Tibial artery (tissue), 4 donors: Measurements from ENCODE around the gene GTF2A1L.
"Not testable (repeated sequence)": the region's sequence is repeated elsewhere in the genome, so short reads cannot be mapped to it uniquely, and the experiment has no call there.

Experiments used
- DNase-seq, 2 donors: peaks; one replicate each; pipeline ENCODE4 v3.0.0-alpha.2; 2019
- H3K27ac ChIP-seq, 2 donors: fragments of 200-600 bp; sonication (generic) in 1 of 2; 1 replicate in 1 of 2; 2 replicates in 1 of 2; pipeline ENCODE4 v1.5.1; 2018 to 2019; ENCODE audit warnings: mild to moderate bottlenecking in 1 of 2
- H3K27me3 ChIP-seq, 2 donors: fragments of 200-600 bp; sonication (generic) in 1 of 2; one replicate each; pipeline versions ENCODE4 v1.5.1 to v1.6.0; 2016 to 2019
- H3K36me3 ChIP-seq, 3 donors: fragments of 200-600 bp; sonication (generic) in 2 of 3; one replicate each; pipeline ENCODE4 v1.5.1; 2016 to 2019; ENCODE audit warnings: mild to moderate bottlenecking in 2 of 3
- H3K4me1 ChIP-seq, 4 donors: fragments of 200-600 bp; sonication (generic) in 2 of 4; 1 replicate in 3 of 4; 2 replicates in 1 of 4; pipeline ENCODE4 v1.5.1; 2016 to 2019
- H3K4me3 ChIP-seq, 2 donors: fragments of 200-600 bp; sonication (generic) in 1 of 2; 1 replicate in 1 of 2; 2 replicates in 1 of 2; pipeline ENCODE4 v1.5.1; 2018 to 2019; ENCODE audit warnings: mild to moderate bottlenecking in 2 of 2
- H3K9me3 ChIP-seq, 3 donors: fragments of 200-600 bp; sonication (generic) in 1 of 3; one replicate each; pipeline ENCODE4 v1.5.1; 2016 to 2019
- intact Hi-C: fragments of 100-400 bp; cut with DNase I; formaldehyde crosslinking; loops from one replicate; pipeline ENCODE4 v1.15.0; 2023; ENCODE audit warnings: low total_unique reads
- TF ChIP-seq, protein P1 (sequence below), 2 experiments: fragments of 200-600 bp in 1 of 2; fragments of 450-650 bp in 1 of 2; IDR thresholded peaks; one replicate each; pipeline ENCODE4 v1.5.1; 2017 to 2019; ENCODE audit warnings: antibody characterized with exemption in 2 of 2, mild to moderate bottlenecking in 1 of 2, moderate library complexity in 1 of 2

Gene GTF2A1L

DNA sequence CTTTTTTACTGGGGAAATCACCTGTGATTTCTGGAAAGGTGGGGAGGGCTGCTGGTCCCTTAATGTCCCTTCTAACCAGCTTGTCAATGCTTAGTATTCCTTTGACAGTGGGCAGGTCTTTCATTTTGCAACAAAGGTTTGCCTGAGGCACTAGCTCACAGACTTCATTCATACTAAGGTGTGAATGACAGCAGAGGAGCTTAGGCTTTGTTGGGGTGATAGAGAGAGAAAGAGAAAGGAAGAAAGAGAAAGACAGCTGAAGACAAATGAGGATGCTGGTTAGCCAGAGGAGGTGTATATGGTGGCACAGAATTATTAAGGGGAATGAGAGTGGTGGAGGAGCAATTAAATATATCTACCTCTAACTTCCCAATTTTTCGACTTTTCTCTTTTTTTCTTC, 28.9 kb upstream of the GTF2A1L start:
- no peak overlapping the region for H3K4me3 ChIP-seq
- H3K36me3 ChIP-seq, result peaks cover under 1 to 14% (median 5%) of the 10 kb centered on the region in 3 donors
- no peak overlapping the region for H3K27ac ChIP-seq
- intact Hi-C loops, result no loop called here
- H3K27me3 ChIP-seq, result no peaks in the 10 kb centered on the region
- H3K9me3 ChIP-seq, result no peaks in the 10 kb centered on the region
- H3K4me1 ChIP-seq, result no peaks in the 10 kb centered on the region
- TF ChIP-seq, protein P1, sequence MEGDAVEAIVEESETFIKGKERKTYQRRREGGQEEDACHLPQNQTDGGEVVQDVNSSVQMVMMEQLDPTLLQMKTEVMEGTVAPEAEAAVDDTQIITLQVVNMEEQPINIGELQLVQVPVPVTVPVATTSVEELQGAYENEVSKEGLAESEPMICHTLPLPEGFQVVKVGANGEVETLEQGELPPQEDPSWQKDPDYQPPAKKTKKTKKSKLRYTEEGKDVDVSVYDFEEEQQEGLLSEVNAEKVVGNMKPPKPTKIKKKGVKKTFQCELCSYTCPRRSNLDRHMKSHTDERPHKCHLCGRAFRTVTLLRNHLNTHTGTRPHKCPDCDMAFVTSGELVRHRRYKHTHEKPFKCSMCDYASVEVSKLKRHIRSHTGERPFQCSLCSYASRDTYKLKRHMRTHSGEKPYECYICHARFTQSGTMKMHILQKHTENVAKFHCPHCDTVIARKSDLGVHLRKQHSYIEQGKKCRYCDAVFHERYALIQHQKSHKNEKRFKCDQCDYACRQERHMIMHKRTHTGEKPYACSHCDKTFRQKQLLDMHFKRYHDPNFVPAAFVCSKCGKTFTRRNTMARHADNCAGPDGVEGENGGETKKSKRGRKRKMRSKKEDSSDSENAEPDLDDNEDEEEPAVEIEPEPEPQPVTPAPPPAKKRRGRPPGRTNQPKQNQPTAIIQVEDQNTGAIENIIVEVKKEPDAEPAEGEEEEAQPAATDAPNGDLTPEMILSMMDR (IDR thresholded peaks at IDR 0.05), result no peak
- no peak for DNase-seq

DNA sequence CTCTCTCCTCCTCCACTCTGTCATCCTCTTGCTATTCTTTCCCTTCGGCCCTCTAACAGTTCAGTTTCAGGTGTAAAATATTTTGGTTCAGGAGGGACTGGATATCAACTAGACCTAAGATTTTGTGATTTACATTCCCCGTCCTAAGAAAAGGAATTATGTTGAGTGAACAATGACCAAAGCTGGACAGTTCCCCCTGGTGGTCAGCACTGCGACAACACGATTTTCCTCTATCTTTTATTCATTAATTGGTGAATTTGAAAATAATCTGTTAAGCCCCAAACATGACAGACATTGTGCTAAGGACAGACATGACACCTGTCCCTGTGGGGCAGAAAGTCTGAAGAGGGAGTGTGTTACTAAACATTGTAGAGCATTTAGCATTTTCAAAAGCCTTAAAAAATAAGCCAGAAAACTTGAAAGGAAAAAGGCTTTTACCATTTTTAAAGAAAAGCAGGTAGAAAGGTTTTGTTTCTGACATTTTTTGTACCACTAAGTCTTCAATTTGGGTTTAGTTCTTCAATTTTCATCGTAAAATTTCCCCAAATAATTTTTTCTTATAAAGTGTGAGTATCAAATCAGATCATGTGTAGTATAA, 28.4 kb upstream of the GTF2A1L start:
- peaks cover 4 to 17% (median 10%) of the 10 kb centered on the region in 3 donors for H3K36me3 ChIP-seq
- H3K27me3 ChIP-seq, result no peaks in the 10 kb centered on the region
- intact Hi-C loops, result no loop called here
- no peaks in the 10 kb centered on the region for H3K4me1 ChIP-seq
- H3K4me3 ChIP-seq, result no peak overlapping the region
- DNase-seq, result peak in 1 of 2 donors; percentile 31
- no peaks in the 10 kb centered on the region for H3K9me3 ChIP-seq
- TF ChIP-seq, protein P1 (IDR thresholded peaks at IDR 0.05), result peak; percentile 60 to 65
- no peak overlapping the region for H3K27ac ChIP-seq

DNA sequence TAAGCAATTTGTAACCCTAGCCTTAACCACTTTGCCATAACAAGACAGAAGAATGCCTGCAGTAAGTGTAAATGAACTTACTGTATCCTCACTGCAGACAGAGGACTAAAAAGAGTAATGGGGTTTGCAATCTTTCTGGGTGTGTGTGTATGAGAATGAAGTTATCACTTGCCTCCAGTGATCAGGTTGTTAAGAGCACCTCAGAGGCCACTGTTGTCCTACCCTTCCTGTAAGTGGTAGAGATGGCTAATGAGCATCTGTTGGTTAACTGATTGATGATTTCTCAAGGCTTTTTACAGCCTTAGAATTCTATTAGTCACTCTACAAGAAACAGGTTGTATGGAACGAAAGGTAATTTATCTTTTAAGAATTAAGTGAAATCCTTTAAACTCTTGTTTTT, 27.6 kb upstream of the GTF2A1L start:
- H3K4me1 ChIP-seq, result no peaks in the 10 kb centered on the region
- H3K9me3 ChIP-seq, result no peaks in the 10 kb centered on the region
- DNase-seq, result no peak
- intact Hi-C loops, result no loop called here
- H3K36me3 ChIP-seq, result peaks cover 4 to 17% (median 11%) of the 10 kb centered on the region in 3 donors
- H3K4me3 ChIP-seq, result no peak overlapping the region
- no peak overlapping the region for H3K27ac ChIP-seq
- TF ChIP-seq, protein P1 (IDR thresholded peaks at IDR 0.05), result no peak
- no peaks in the 10 kb centered on the region for H3K27me3 ChIP-seq

DNA sequence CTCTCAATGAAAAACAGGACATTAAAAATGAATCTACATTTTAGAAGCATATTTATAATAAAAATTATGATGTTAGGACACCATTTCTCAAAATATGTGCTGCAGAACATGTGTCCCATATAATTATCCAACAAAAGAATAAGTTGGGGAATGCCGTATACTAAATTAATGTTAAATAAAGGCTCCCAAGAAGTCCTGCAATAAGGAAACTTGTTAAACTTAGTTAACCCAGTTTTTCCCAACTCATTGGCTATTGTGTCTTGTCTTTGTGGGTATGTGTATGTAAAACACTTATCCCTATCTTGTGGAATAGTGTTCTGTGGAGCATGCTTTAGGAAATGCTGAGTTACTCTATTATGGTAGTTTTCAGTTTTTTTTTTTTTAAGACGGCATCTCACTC, 25.6 kb upstream of the GTF2A1L start:
- H3K9me3 ChIP-seq, result no peaks in the 10 kb centered on the region
- TF ChIP-seq, protein P1 (IDR thresholded peaks at IDR 0.05), result no peak
- H3K4me1 ChIP-seq, result no peaks in the 10 kb centered on the region
- H3K27ac ChIP-seq, result no peak overlapping the region
- DNase-seq, result no peak
- H3K27me3 ChIP-seq, result no peaks in the 10 kb centered on the region
- intact Hi-C loops, result no loop called here
- no peak overlapping the region for H3K4me3 ChIP-seq
- H3K36me3 ChIP-seq, result peaks cover 8 to 25% (median 15%) of the 10 kb centered on the region in 3 donors

DNA sequence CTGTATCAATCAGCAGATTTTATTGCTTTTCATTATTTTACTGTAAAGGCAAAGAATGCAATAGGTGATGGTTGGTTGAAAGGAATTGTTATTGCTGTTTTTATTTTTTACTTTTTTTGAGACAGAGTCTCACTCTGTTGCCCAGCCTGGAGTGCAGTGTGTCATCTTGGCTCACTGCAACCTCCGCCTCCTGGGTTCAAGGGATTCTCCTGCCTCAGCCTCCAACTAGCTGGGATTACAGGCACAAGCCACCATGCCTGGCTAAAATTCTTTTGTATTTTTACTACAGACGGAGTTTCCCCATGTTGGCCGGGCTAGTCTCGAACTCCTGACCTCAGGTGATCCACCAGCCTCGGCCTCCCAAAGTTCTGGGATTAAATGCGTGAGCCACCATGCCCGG, 20.9 kb upstream of the GTF2A1L start:
- peaks cover 12 to 25% (median 22%) of the 10 kb centered on the region in 3 donors for H3K36me3 ChIP-seq
- intact Hi-C loops, H3K27me3 ChIP-seq, H3K4me1 ChIP-seq, H3K9me3 ChIP-seq, H3K27ac ChIP-seq, H3K4me3 ChIP-seq, DNase-seq: not testable (repeated sequence)

DNA sequence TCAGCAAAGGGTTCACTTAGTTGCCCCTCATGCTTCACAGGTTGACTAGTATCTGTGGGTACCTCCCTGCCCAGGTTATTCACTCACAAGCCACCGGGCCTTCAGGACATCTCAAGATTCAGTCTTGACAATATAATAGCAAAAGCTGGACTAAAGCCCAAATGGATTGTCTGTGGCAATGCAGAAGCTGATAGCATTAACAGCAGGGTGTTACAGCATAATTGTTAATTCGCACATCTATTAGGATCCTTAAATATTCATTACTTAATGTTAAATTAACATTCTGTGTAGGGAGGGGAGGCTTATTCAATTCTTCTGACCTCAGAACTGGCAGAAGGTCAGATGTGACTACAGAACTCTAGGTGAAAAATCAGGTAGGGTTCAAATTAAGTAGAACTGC, 20.2 kb upstream of the GTF2A1L start:
- intact Hi-C loops, result no loop called here
- TF ChIP-seq, protein P1 (IDR thresholded peaks at IDR 0.05), result no peak
- no peak for DNase-seq
- peaks cover 12 to 22% (median 20%) of the 10 kb centered on the region in 3 donors for H3K36me3 ChIP-seq
- H3K4me1 ChIP-seq, result no peaks in the 10 kb centered on the region
- H3K4me3 ChIP-seq, result no peak overlapping the region
- no peaks in the 10 kb centered on the region for H3K27me3 ChIP-seq
- no peaks in the 10 kb centered on the region for H3K9me3 ChIP-seq
- H3K27ac ChIP-seq, result no peak overlapping the region
